PC-3 (cell line): ENCODE data around the gene ETV3. TPM values are rescaled to one million over a fixed set of nuclear protein-coding genes. Genes with fewer than 3 reads are reported as not detected.

ENCODE experiments used
- ATAC-seq: fragments of 200-7000 bp; cut with Tn5 transposase; 2 replicates; pipeline ENCODE4 v1.9.1; 2020; ENCODE audit warnings: mild to moderate bottlenecking, moderate library complexity
- BruUV-seq: library from RNA; stranded (reverse); fragments of 400-500 nt; replicated peaks from 2 replicates; lab custom pipeline; 2021; lab: Mats Ljungman, UMichigan
- CTCF ChIA-PET: fragments of 300-600 bp; sonication (Branson Sonifier 250); formaldehyde crosslinking; loops from one replicate; lab custom pipeline; 2022; ENCODE audit warnings: antibody characterized with exemption; lab: Charles Lee
- POLR2A ChIA-PET: fragments of 300-600 bp; sonication (Branson Sonifier 250); formaldehyde crosslinking; loops from one replicate; lab custom pipeline; 2022; ENCODE audit warnings: antibody characterized with exemption; ENCODE audit not compliant: unreplicated experiment; lab: Charles Lee
- DNase-seq: peaks from one replicate; pipeline ENCODE4 v3.0.0-alpha.2; 2015
- H2AFZ ChIP-seq: fragments of 300-600 bp; sonication (generic); 2 replicates; pipeline ENCODE4 v1.6.0; 2016; ENCODE audit warnings: antibody characterized with exemption, low read length
- H3F3A ChIP-seq: fragments of 300-600 bp; sonication (generic); one replicate; pipeline ENCODE4 v1.6.0; 2017; ENCODE audit warnings: antibody characterized with exemption, low read length, control low read depth, mild to moderate bottlenecking; ENCODE audit not compliant: unreplicated experiment
- H3K27ac ChIP-seq: fragments of 300-600 bp; sonication (generic); 2 replicates; pipeline ENCODE4 v1.5.1; 2016; ENCODE audit warnings: mild to moderate bottlenecking, low read length
- H3K27me3 ChIP-seq: fragments of 300-600 bp; sonication (generic); 2 replicates; pipeline ENCODE4 v1.6.1; 2016; ENCODE audit warnings: low read length, mixed read lengths
- H3K36me3 ChIP-seq: fragments of 300-600 bp; sonication (generic); 2 replicates; pipeline ENCODE4 v1.6.1; 2016; ENCODE audit warnings: low read depth, mixed run types, low read length, mixed read lengths
- H3K4me1 ChIP-seq: fragments of 300-600 bp; sonication (generic); 2 replicates; pipeline ENCODE4 v1.5.1; 2016; ENCODE audit warnings: low read length; ENCODE audit not compliant: insufficient read depth
- H3K4me2 ChIP-seq: fragments of 300-600 bp; sonication (generic); 2 replicates; pipeline ENCODE4 v1.6.0; 2016; ENCODE audit warnings: low read length
- H3K4me3 ChIP-seq: fragments of 300-600 bp; sonication (generic); 2 replicates; pipeline ENCODE4 v1.5.1; 2016; ENCODE audit warnings: mild to moderate bottlenecking, low read length, mixed read lengths
- H3K79me2 ChIP-seq: fragments of 300-600 bp; sonication (generic); 2 replicates; pipeline ENCODE4 v1.6.1; 2017; ENCODE audit warnings: low read length, mixed read lengths
- H3K9ac ChIP-seq: fragments of 300-600 bp; sonication (generic); 2 replicates; pipeline ENCODE4 v1.6.0; 2016; ENCODE audit warnings: mild to moderate bottlenecking, low read length
- H3K9me2 ChIP-seq: fragments of 300-600 bp; sonication (generic); replicated peaks from 2 replicates; pipeline ENCODE4 v1.6.1; 2016; ENCODE audit warnings: mixed run types, low read length, mixed read lengths
- H3K9me3 ChIP-seq: fragments of 300-600 bp; sonication (generic); 2 replicates; pipeline ENCODE4 v1.6.1; 2016; ENCODE audit warnings: low read length, mixed read lengths
- H4K20me1 ChIP-seq: fragments of 300-600 bp; sonication (generic); 2 replicates; pipeline ENCODE4 v1.6.1; 2016; ENCODE audit warnings: low read length, mixed read lengths
- EZH2 ChIP-seq: fragments of 300-600 bp; sonication (generic); IDR thresholded peaks from one replicate; pipeline ENCODE4 v1.6.1; 2017; ENCODE audit warnings: antibody characterized with exemption, mild to moderate bottlenecking, low read length; ENCODE audit not compliant: unreplicated experiment
- EZH2phosphoT487 ChIP-seq: fragments of 300-600 bp; sonication (generic); IDR thresholded peaks from 2 replicates; pipeline ENCODE4 v1.6.1; 2018; ENCODE audit warnings: mild to moderate bottlenecking, antibody characterized with exemption, low read length, borderline replicate concordance
- intact Hi-C: fragments of 100-400 bp; cut with micrococcal nuclease; formaldehyde crosslinking; loops from 2 replicates; pipeline ENCODE4 v1.9.0; 2023
- total RNA-seq: library from RNA; depleted of rRNA; stranded (reverse); fragments of >200 nt; gene quantifications from 2 replicates; pipeline ENCODE4 v1.2.3, GENCODE V29; 2014
- TF ChIP-seq, protein P1 (sequence below): fragments of 300-600 bp; sonication (generic); conservative IDR thresholded peaks from 2 replicates; pipeline ENCODE4 v1.5.1; 2017; ENCODE audit warnings: antibody characterized with exemption, low read depth, mild to moderate bottlenecking, low read length

Gene ETV3
- total RNA-seq, 1 experiment from 2014 or later, result 12.2 TPM

- H3K4me1 ChIP-seq, result no peaks in the 10 kb centered on the region
- no peaks in the 10 kb centered on the region for H3K9me3 ChIP-seq
- H3K4me3 ChIP-seq, result no peak overlapping the region
- H4K20me1 ChIP-seq, result no peaks in the 10 kb centered on the region
- H3K79me2 ChIP-seq, result no peaks in the 10 kb centered on the region
- intact Hi-C loops, result no loop called here
- BruUV-seq, result no TSS peak
- H2AFZ ChIP-seq, result no peak overlapping the region
- H3K27me3 ChIP-seq, result peaks cover 94% of the 10 kb centered on the region
- H3K4me2 ChIP-seq, result no peak overlapping the region
- ATAC-seq, result no peak
- H3K36me3 ChIP-seq, result no peaks in the 10 kb centered on the region
- H3K9me2 ChIP-seq, result no peaks in the 10 kb centered on the region
- POLR2A ChIA-PET, result no interaction called here
- CTCF ChIA-PET, result interaction anchor here (1.1 kb wide), 1 partner anchor 195 kb away, joined by 3 read pairs; no protein-coding TSS in a partner anchor
- no peak for DNase-seq
- H3K9ac ChIP-seq, result no peak overlapping the region
- H3F3A ChIP-seq, result no peaks in the 10 kb centered on the region
- TF ChIP-seq, protein P1, sequence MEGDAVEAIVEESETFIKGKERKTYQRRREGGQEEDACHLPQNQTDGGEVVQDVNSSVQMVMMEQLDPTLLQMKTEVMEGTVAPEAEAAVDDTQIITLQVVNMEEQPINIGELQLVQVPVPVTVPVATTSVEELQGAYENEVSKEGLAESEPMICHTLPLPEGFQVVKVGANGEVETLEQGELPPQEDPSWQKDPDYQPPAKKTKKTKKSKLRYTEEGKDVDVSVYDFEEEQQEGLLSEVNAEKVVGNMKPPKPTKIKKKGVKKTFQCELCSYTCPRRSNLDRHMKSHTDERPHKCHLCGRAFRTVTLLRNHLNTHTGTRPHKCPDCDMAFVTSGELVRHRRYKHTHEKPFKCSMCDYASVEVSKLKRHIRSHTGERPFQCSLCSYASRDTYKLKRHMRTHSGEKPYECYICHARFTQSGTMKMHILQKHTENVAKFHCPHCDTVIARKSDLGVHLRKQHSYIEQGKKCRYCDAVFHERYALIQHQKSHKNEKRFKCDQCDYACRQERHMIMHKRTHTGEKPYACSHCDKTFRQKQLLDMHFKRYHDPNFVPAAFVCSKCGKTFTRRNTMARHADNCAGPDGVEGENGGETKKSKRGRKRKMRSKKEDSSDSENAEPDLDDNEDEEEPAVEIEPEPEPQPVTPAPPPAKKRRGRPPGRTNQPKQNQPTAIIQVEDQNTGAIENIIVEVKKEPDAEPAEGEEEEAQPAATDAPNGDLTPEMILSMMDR, result no peak
- TF ChIP-seq EZH2 (no peak), EZH2phosphoT487 (no peak)
- H3K27ac ChIP-seq, result no peak overlapping the region
Measured at GRCh38 chr1:157181790-157182189, 43.6 kb upstream of the ETV3 start.

- Histone ChIP-seq H3K4me2 (no peak overlapping the region), H2AFZ (no peak overlapping the region), H3K9ac (no peak overlapping the region), H4K20me1 (no peaks in the 10 kb centered on the region), H3K9me3 (no peaks in the 10 kb centered on the region), H3K27ac (no peak overlapping the region), H3K79me2 (no peaks in the 10 kb centered on the region), H3K4me3 (no peak overlapping the region), H3K4me1 (no peaks in the 10 kb centered on the region), H3K36me3 (no peaks in the 10 kb centered on the region), H3K9me2 (no peaks in the 10 kb centered on the region), H3K27me3 (peaks cover 94% of the 10 kb centered on the region), H3F3A (no peaks in the 10 kb centered on the region)
- TF ChIP-seq, protein P1, result no peak
- TF ChIP-seq EZH2, result no peak
- no peak for TF ChIP-seq EZH2phosphoT487
- intact Hi-C loops, result no loop called here
- ChIA-PET CTCF (interaction anchor here (1.1 kb wide), 1 partner anchor 196 kb away, joined by 3 read pairs; no protein-coding TSS in a partner anchor), POLR2A (no interaction called here)
- DNase-seq (no peak), ATAC-seq (no peak)
- BruUV-seq, result no TSS peak
Measured at GRCh38 chr1:157181258-157181657, 43.1 kb upstream of the ETV3 start.

DNA sequence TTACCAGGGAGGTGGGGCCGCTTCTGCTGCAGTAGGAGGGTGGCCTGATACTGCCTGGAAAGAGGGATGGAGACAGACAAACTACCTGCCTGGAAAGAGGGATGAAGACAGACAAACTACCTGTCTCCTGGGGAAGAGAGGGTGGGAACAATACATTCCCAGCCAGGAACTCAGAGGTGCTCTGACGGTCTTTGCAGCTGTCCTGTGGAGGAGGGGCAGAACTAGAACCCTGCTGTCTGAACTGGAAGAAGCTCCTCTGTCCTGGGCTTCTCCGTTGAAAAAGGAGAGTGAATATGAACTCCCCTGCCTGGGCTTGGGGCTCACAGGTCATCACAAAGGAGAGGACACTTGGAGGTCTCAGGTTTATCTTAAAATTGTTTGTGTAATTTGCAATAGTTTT lies 40.3 kb upstream of the ETV3 start:
- Histone ChIP-seq H4K20me1 (no peaks in the 10 kb centered on the region), H3F3A (no peaks in the 10 kb centered on the region), H3K9ac (no peak overlapping the region), H3K4me2 (no peak overlapping the region), H3K27me3 (peaks cover 87% of the 10 kb centered on the region), H3K4me3 (no peak overlapping the region), H2AFZ (no peak overlapping the region), H3K4me1 (no peaks in the 10 kb centered on the region), H3K36me3 (no peaks in the 10 kb centered on the region), H3K27ac (no peak overlapping the region), H3K79me2 (no peaks in the 10 kb centered on the region), H3K9me3 (no peaks in the 10 kb centered on the region), H3K9me2 (no peaks in the 10 kb centered on the region)
- no peak for DNase-seq
- intact Hi-C loops, result no loop called here
- ATAC-seq, result no peak
- ChIA-PET POLR2A (no interaction called here), CTCF (no interaction called here)
- no TSS peak for BruUV-seq
- TF ChIP-seq EZH2phosphoT487 (no peak), EZH2 (no peak)
- TF ChIP-seq, protein P1, result no peak
